Stimulated activated CD4-positive, alpha-beta T cell treated with anti-CD3 and anti-CD28 coated beads, Interleukin-12 subunit alpha, Interleukin-12 subunit beta, amount 100 ng/mL, for 24 hours (primary cell): Measurements from ENCODE around the gene THRAP3.
A peak's percentile ranks its signal among the peaks of the same experiment; 100 is the strongest.

Experiments used
- DNase-seq, 2 experiments: peaks; one replicate each; pipeline ENCODE4 v3.0.0-alpha.2; 2020; ENCODE audit warnings: low read depth in 2 of 2

THRAP3 gene

GRCh38 chr1:36323636-36324352 is 99.6 kb downstream of the THRAP3 start, which contains the start of gene EVA1B:
TSS of gene EVA1B (minus strand) at chr1:36323645. CDS start at chr1:36323037, 608 bp downstream.
- peak in 1 of 2 experiments; percentile 49 for DNase-seq

GRCh38 chr1:36324353-36324703 is 100.1 kb downstream of the THRAP3 start:
- DNase-seq, result no peak

GRCh38 chr1:36326499-36326898 is 102.3 kb downstream of the THRAP3 start:
- DNase-seq, result no peak

GRCh38 chr1:36327421-36328087 is 103.3 kb downstream of the THRAP3 start:
- DNase-seq, result no peak

- no peak for DNase-seq
Measured at GRCh38 chr1:36328088-36328480, 103.8 kb downstream of the THRAP3 start.

GRCh38 chr1:36328713-36329112 is 104.5 kb downstream of the THRAP3 start:
- DNase-seq, result no peak

- no peak for DNase-seq
Measured at GRCh38 chr1:36329817-36330216, 105.6 kb downstream of the THRAP3 start.

GRCh38 chr1:36330940-36331339 is 106.7 kb downstream of the THRAP3 start:
- no peak for DNase-seq

GRCh38 chr1:36337830-36338229 is 113.6 kb downstream of the THRAP3 start:
- no peak for DNase-seq

GRCh38 chr1:36339215-36339614 is 115.0 kb downstream of the THRAP3 start:
- no peak for DNase-seq

GRCh38 chr1:36339615-36340014 is 115.4 kb downstream of the THRAP3 start:
- no peak for DNase-seq

- no peak for DNase-seq
Measured at GRCh38 chr1:36341626-36342320, 117.5 kb downstream of the THRAP3 start.

GRCh38 chr1:36342426-36343185 is 118.4 kb downstream of the THRAP3 start:
- peak in 1 of 2 experiments; percentile 37 for DNase-seq

GRCh38 chr1:36343651-36344394 is 119.6 kb downstream of the THRAP3 start:
- DNase-seq, result no peak

GRCh38 chr1:36344395-36344680 is 120.1 kb downstream of the THRAP3 start:
- no peak for DNase-seq

GRCh38 chr1:36345353-36345752 is 121.1 kb downstream of the THRAP3 start:
- DNase-seq, result no peak

- no peak for DNase-seq
Measured at GRCh38 chr1:36346741-36347370, 122.6 kb downstream of the THRAP3 start.

GRCh38 chr1:36349241-36349671 is 125.0 kb downstream of the THRAP3 start:
- no peak for DNase-seq

- DNase-seq, result no peak
Measured at GRCh38 chr1:36349839-36350238, 125.6 kb downstream of the THRAP3 start.

- no peak for DNase-seq
Measured at GRCh38 chr1:36350659-36351226, 126.5 kb downstream of the THRAP3 start.
